Measurements from ENCODE around the gene RASSF10.
"Not testable (repeated sequence)": the region's sequence is repeated elsewhere in the genome, so short reads cannot be mapped to it uniquely, and the experiment has no call there.

The RASSF10 gene

DNA sequence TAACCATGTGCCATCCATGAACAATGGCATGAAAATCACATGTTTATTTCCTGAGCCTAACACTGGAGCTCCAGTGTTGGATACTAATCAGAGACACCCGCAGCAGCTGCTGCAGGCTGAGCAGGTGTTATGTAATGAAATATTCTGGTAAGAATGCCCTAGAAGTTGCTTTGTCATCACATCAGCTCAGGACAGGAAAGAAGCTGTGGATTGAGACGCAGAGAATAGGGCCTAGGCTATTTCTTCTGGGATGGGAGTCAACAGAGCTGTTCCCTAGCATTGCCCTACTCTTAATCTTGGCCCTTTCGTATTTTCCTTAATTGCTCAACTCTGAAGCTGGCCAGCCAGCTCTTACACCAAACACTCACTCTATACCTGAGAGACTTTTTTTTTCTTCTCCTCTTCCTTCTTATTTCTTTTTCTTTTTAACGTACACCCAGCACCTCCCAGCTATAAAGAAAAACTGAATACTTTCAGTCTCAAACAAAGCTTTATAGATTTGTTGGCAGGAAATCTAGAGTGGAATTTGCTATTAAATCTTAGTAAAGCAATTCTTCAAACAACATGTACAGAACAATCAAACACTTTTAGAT is 31.9 kb downstream of the RASSF10 start:
- H3K4me3 ChIP-seq (replicated peaks; ENCODE audit: low read depth, low read length), result no peak overlapping the region
- TF ChIP-seq, protein P1, sequence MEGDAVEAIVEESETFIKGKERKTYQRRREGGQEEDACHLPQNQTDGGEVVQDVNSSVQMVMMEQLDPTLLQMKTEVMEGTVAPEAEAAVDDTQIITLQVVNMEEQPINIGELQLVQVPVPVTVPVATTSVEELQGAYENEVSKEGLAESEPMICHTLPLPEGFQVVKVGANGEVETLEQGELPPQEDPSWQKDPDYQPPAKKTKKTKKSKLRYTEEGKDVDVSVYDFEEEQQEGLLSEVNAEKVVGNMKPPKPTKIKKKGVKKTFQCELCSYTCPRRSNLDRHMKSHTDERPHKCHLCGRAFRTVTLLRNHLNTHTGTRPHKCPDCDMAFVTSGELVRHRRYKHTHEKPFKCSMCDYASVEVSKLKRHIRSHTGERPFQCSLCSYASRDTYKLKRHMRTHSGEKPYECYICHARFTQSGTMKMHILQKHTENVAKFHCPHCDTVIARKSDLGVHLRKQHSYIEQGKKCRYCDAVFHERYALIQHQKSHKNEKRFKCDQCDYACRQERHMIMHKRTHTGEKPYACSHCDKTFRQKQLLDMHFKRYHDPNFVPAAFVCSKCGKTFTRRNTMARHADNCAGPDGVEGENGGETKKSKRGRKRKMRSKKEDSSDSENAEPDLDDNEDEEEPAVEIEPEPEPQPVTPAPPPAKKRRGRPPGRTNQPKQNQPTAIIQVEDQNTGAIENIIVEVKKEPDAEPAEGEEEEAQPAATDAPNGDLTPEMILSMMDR (IDR thresholded peaks at IDR 0.05; ENCODE audit: low read length, missing control alignments), result no peak
- no peak for DNase-seq (ENCODE audit: low read depth)

- DNase-seq (ENCODE audit: low read depth), result no peak
- H3K4me3 ChIP-seq (replicated peaks; ENCODE audit: low read depth, low read length), result no peak overlapping the region
- TF ChIP-seq, protein P1 (IDR thresholded peaks at IDR 0.05; ENCODE audit: low read length, missing control alignments), result no peak
These were observed 33.8 kb downstream of the RASSF10 start for GRCh38 chr11:13042873-13043342.

DNA sequence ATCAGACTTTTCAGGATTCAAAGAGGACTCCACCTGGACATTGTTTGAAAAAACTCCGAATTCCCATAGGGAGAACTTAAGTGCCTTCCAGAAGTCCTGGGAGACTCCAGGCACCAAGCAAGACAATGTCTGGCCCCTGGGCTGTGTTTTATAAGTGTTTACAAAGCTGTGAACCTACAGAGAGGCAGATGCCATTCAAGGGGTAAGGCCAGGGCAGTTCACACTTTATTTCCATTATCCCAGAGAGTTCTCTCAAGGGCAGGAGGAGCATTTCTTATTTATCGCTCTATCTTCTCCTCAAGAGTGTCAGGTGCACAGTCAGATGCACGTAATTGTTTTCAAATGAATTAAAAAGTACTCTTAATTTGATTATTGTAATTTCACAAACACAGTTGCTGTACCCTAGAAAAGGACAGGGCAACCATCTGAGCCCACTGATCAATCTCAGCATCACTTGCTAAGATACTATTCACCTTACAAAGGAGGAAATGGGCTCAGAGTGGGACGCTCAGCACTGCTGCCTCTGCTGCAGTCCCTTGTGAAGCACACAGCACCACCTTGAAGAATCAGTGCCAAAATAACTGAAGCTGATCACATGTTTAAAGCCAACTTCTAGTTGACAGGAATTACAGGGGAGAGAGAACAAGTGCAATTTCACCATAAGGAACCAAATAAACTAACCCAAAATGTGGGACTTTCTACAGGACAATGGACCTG is 35.0 kb downstream of the RASSF10 start:
- H3K4me3 ChIP-seq (replicated peaks; ENCODE audit: low read depth, low read length), result no peak overlapping the region
- TF ChIP-seq, protein P1 (IDR thresholded peaks at IDR 0.05; ENCODE audit: low read length, missing control alignments), result no peak
- DNase-seq (ENCODE audit: low read depth), result no peak

DNA sequence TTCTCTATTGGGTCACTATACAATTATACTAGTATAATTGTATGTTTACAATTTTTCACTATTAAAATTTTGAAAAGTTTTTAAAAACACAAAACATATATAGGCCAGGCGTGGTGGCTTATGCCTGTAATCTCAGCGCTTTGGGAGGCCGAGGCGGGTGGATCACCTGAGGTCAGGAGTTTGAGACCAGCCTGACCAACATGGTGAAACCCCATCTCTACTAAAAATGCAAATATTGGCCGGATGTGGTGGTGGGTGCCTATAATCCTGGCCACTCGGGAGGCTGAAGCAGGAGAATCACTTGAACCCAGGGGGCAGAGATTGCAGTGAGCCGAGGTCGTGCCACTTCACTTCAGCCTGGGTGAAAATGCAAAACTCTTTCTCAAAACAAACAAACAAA is 36.0 kb downstream of the RASSF10 start:
- H3K4me3 ChIP-seq (replicated peaks; ENCODE audit: low read depth, low read length); DNase-seq (ENCODE audit: low read depth): not testable (repeated sequence)

DNA sequence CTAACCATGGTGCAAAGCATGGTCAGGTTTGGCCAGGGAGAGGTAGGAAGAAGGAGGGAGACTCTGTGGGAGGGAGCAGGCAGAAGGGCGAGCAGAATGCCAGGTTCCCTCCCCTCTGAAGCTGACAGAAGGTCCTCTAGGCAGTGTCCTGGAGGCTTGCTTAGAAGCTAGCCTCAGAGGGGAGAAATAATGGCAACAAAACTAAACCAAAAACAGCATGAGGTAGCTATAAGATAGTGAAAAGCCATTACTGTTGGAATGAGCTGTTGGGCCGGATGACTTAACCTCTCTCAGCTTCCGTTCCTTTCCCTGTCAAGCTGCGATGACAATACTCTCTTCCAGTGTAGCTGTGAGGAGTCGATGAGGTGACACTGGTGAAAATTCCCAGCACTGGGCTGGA is 36.6 kb downstream of the RASSF10 start:
- DNase-seq (ENCODE audit: low read depth), result no peak
- TF ChIP-seq, protein P1 (IDR thresholded peaks at IDR 0.05; ENCODE audit: low read length, missing control alignments), result no peak
- H3K4me3 ChIP-seq (replicated peaks; ENCODE audit: low read depth, low read length), result no peak overlapping the region

DNA sequence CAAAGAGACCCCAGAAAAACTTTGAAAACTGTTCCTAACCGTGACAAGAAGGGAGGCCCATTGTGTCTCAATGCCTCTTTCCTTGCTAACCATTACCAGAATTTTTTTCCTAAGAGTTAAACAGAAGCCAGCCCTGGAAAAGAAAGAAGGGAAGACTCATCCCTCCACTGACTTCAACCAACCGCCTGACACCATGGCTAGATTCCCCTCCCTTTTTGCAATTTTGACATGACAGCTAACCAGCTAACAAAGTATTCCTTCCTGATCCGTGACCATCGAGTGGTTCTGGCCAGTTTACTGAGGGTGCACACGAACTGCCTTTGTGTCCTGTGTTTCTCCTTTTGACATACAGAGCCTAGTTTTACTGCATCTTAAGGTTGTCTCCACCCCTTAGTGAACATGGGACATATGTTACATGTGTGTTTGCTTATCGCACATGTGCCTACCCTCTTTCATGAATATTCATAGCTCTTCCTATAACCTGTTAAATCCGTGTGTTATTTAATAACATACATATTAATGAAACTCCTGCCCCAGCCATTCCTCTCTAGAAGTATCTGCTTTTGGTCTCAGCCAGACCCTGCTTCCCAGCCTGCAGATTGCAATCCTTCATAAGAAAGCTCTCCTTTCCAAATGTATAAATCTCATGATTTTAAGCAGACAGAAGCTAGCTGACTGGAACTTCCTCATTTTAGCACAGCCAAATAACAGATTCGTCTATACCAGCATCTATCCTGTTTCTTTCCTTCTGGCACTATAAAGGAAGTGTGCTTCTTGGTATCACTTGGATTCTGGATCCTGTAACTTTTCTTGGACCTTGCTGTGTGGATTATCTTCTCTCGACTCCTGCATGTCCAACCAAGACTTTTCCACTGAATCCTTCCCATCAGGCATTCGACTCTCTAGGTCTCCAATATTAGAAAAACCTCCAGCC is 37.8 kb downstream of the RASSF10 start:
- no peak overlapping the region for H3K4me3 ChIP-seq (replicated peaks; ENCODE audit: low read depth, low read length)
- TF ChIP-seq, protein P1 (IDR thresholded peaks at IDR 0.05; ENCODE audit: low read length, missing control alignments), result no peak
- DNase-seq (ENCODE audit: low read depth), result no peak

DNA sequence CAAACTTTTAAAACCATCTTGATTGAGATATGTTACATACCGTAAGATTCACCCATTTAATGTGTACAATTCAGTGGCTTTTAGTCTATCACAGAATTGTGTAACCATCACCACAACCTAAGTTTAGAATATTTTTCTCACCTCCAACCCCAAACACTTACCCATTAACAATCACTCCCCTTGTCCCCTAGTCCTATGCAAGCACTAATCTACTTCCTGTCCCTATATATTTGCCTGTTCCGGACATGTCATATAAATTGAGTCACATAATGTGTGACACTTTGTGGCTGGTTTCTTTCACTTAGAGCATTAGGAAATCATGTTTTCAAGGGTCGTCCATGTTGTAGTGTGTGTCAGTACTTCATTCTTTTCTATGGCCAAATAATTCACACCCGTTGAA is 38.8 kb downstream of the RASSF10 start:
- TF ChIP-seq, protein P1 (IDR thresholded peaks at IDR 0.05; ENCODE audit: low read length, missing control alignments), result no peak
- no peak overlapping the region for H3K4me3 ChIP-seq (replicated peaks; ENCODE audit: low read depth, low read length)
- DNase-seq (ENCODE audit: low read depth), result no peak

Data from fibroblast of pulmonary artery (primary cell).